A549 (cell line): ENCODE results near the gene EZH1. TPM values are rescaled to one million over a fixed set of nuclear protein-coding genes. Genes with fewer than 3 reads are reported as not detected.
A peak's percentile ranks its signal among the peaks of the same experiment; 100 is the strongest.

Experiments used
- ATAC-seq, 2 experiments: fragments of 200-7000 bp in 1 of 2; fragments of >200 bp in 1 of 2; cut with Nextera tagmentation in 1 of 2; cut with Tn5 transposase in 1 of 2; 3 replicates each; pipeline versions ENCODE4 v1.8.0 to v1.9.1; 2018 to 2020; ENCODE audit warnings: mild to moderate bottlenecking in 1 of 2, moderate library complexity in 1 of 2
- CTCF ChIA-PET: fragments of 300-600 bp; sonication (Branson Sonifier 250); formaldehyde crosslinking; extraction: SDS; loops from one replicate; lab custom pipeline; 2021; ENCODE audit warnings: antibody characterized with exemption, inconsistent platforms; lab: Yijun Ruan, JAX
- POLR2A ChIA-PET: fragments of 350-600 bp; formaldehyde crosslinking; extraction: SDS; loops from one replicate; lab custom pipeline; 2021; ENCODE audit warnings: antibody characterized with exemption, inconsistent platforms; lab: Yijun Ruan, JAX
- DNase-seq, 2 experiments: peaks; one replicate each; pipeline versions ENCODE4 v3.0.0 to v3.0.0-alpha.2; 2011 to 2016; ENCODE audit warnings: low read depth in 1 of 2, low spot score in 1 of 2
- FAIRE-seq: peaks from 2 replicates; lab custom pipeline; 2011; peaks lifted over from hg19 to GRCh38; lab: Jason Lieb, UNC
- H3K27ac ChIP-seq, 2 experiments: fragments of >200 bp; sonication (Bioruptor Twin); formaldehyde crosslinking; 3 replicates each; pipeline ENCODE4 v1.5.1; 2016 to 2017
- H3K4me1 ChIP-seq: fragments of >200 bp; sonication (Bioruptor Twin); formaldehyde crosslinking; 3 replicates; pipeline ENCODE4 v1.6.1; 2016
- H3K4me2 ChIP-seq: fragments of >200 bp; sonication (Bioruptor Twin); formaldehyde crosslinking; 3 replicates; pipeline ENCODE4 v1.6.1; 2016
- H3K4me3 ChIP-seq: fragments of >200 bp; sonication (Bioruptor Twin); formaldehyde crosslinking; 3 replicates; pipeline ENCODE4 v1.5.1; 2016
- H3K9me3 ChIP-seq: fragments of >200 bp; sonication (Bioruptor Twin); formaldehyde crosslinking; 3 replicates; pipeline ENCODE4 v1.6.1; 2016
- BHLHE40 ChIP-seq: IDR thresholded peaks from 2 replicates; pipeline ENCODE4 v1.6.1; 2012; ENCODE audit warnings: low read depth, low read length, inconsistent platforms
- CEBPB ChIP-seq, 2 experiments: fragments of >200 bp in 1 of 2; sonication (Bioruptor Twin) in 1 of 2; formaldehyde crosslinking in 1 of 2; IDR thresholded peaks; 2 replicates each; pipeline ENCODE4 v1.6.1; 2012 to 2016
- CTCF ChIP-seq: fragments of >200 bp; sonication (Bioruptor Twin); formaldehyde crosslinking; IDR thresholded peaks from 3 replicates; pipeline ENCODE4 v1.5.1; 2016
- E2F6 ChIP-seq: IDR thresholded peaks from 2 replicates; pipeline ENCODE4 v1.6.1; 2012; ENCODE audit warnings: low read depth, borderline replicate concordance
- EHMT2 ChIP-seq: fragments of 200-600 bp; sonication (generic); IDR thresholded peaks from 2 replicates; pipeline ENCODE4 v1.6.1; 2016; ENCODE audit warnings: antibody characterized with exemption, low read depth, mild to moderate bottlenecking, moderate library complexity
- FOSL2 ChIP-seq, 2 experiments: fragments of 450-650 bp in 1 of 2; fragments of >200 bp in 1 of 2; sonication (Bioruptor Twin) in 1 of 2; formaldehyde crosslinking; IDR thresholded peaks; 2 replicates each; pipeline versions ENCODE4 v1.5.0 to v1.6.1; 2016 to 2020; ENCODE audit warnings: mild to moderate bottlenecking in 1 of 2, moderate library complexity in 1 of 2
- HES2 ChIP-seq: fragments of >200 bp; sonication (Bioruptor Twin); formaldehyde crosslinking; IDR thresholded peaks from 2 replicates; pipeline ENCODE4 v1.6.1; 2016
- HOXA7 ChIP-seq: fragments of 250-450 bp; sonication (Bioruptor Pico); IDR thresholded peaks from 2 replicates; pipeline ENCODE4 v1.5.0; 2020; ENCODE audit warnings: mild to moderate bottlenecking, moderate library complexity
- KDM5A ChIP-seq: fragments of 200-600 bp; sonication (generic); IDR thresholded peaks from 2 replicates; pipeline ENCODE4 v1.6.1; 2016; ENCODE audit warnings: antibody characterized with exemption, mild to moderate bottlenecking
- MAFK ChIP-seq: fragments of 450-650 bp; IDR thresholded peaks from 2 replicates; pipeline ENCODE4 v1.6.1; 2014; ENCODE audit not compliant: partially characterized antibody
- MAX ChIP-seq: IDR thresholded peaks from 2 replicates; pipeline ENCODE4 v1.6.1; 2012
- MAZ ChIP-seq: fragments of 150-350 bp; IDR thresholded peaks from 2 replicates; pipeline ENCODE4 v1.6.1; 2014; ENCODE audit warnings: antibody characterized with exemption, low read depth, low read length, borderline replicate concordance
- MYC ChIP-seq: IDR thresholded peaks from 2 replicates; pipeline ENCODE4 v1.6.1; 2012; ENCODE audit warnings: mild to moderate bottlenecking, inconsistent platforms, low read length, improper control_type of control experiment, borderline replicate concordance
- POLR2A ChIP-seq: IDR thresholded peaks from 2 replicates; pipeline ENCODE4 v1.6.1; 2012; ENCODE audit warnings: mild to moderate bottlenecking, low read length
- POLR2AphosphoS2 ChIP-seq: conservative IDR thresholded peaks from 2 replicates; pipeline ENCODE4 v1.6.1; 2012; ENCODE audit warnings: low read length, improper control_type of control experiment, inconsistent platforms
- REST ChIP-seq: fragments of 200-600 bp; sonication (generic); IDR thresholded peaks from 2 replicates; pipeline ENCODE4 v1.6.1; 2016; ENCODE audit warnings: antibody characterized with exemption, mild to moderate bottlenecking, moderate library complexity
- RNF2 ChIP-seq: fragments of 200-600 bp; sonication (generic); IDR thresholded peaks from 2 replicates; pipeline ENCODE4 v1.6.1; 2016; ENCODE audit warnings: low read depth, mild to moderate bottlenecking, antibody characterized with exemption, moderate library complexity, borderline replicate concordance
- TFCP2L1 ChIP-seq: fragments of 250-450 bp; sonication (Bioruptor Pico); IDR thresholded peaks from 2 replicates; pipeline ENCODE4 v1.5.0; 2021; ENCODE audit warnings: mild to moderate bottlenecking
- ZC3H11A ChIP-seq: fragments of 450-650 bp; IDR thresholded peaks from 2 replicates; pipeline ENCODE4 v1.6.1; 2014; ENCODE audit warnings: antibody characterized with exemption, mild to moderate bottlenecking
- WGBS: methylation state at CpG from one replicate; pipeline ENCODE4 v1.1.6; 2017; ENCODE audit errors: missing lambda C conversion rate; 5-methylcytosine and 5-hydroxymethylcytosine counted together
- polyA plus RNA-seq, 4 experiments: library from polyadenylated mRNA; depleted of rRNA in 3 of 4; stranded (reverse); fragments of >200 nt; fragmentation: RNase III in 1 of 4; extraction: RNeasy Plus Mini Kit Qiagen cat#74134 plus additional on column Dnase treatment in 1 of 4; gene quantifications; 2 replicates in 3 of 4; 3 replicates in 1 of 4; pipeline ENCODE4 v1.2.3, GENCODE V29; 2011 to 2017

Gene EZH1
- polyA plus RNA-seq, 2 of the 4 experiments (the other 2 are of a cell fraction), result 20.1 to 41.1 TPM

GRCh38 chr17:42675965-42676423 lies 68.8 kb downstream of the EZH1 start:
- ChIA-PET CTCF (interaction anchor here (0.7 to 15.7 kb wide), 21 partner anchors 9 to 111 kb away, joined by 3 to 394 read pairs (median 5); partner anchors contain the start of genes PSMC3IP, RETREG3, TUBG1 and TUBG2), POLR2A (interaction anchor here (0.8 to 4.9 kb wide), 7 partner anchors 8 to 140 kb away, joined by 3 to 63 read pairs (median 8); partner anchors contain the start of genes NAGLU, PSMC3IP, RETREG3 and TUBG1)
- 5% methylated on average over 10 of the region's 43 CpGs for WGBS
- DNase-seq (peak; percentile 47 to 58), ATAC-seq (peak; percentile 1 to 3; a peak in 2 of 6 replicates), FAIRE-seq (no peak)
- H3K4me3 ChIP-seq, result peak overlapping the region; percentile 87
- H3K9me3 ChIP-seq, result no peaks in the 10 kb centered on the region
- peak overlapping the region; percentile 93 to 95 for H3K27ac ChIP-seq
- peaks cover 47% of the 10 kb centered on the region for H3K4me1 ChIP-seq
- H3K4me2 ChIP-seq, result peak overlapping the region; percentile 99
- TF ChIP-seq MAFK, result no peak
- TF ChIP-seq REST, result peak; percentile 58; the same call in 1 of the 2 replicates
- TF ChIP-seq POLR2A, result 0 out of 2 replicates have a peak, but pooled peaks have one; percentile 17
- TF ChIP-seq MYC, result 0 out of 2 replicates have a peak, but pooled peaks have one; percentile 10
- TF ChIP-seq CEBPB (IDR thresholded peaks at IDR 0.05), result no peak
- 0 out of 2 replicates have a peak, but pooled peaks have one; percentile 22 for TF ChIP-seq TFCP2L1
- TF ChIP-seq MAZ, result 0 out of 2 replicates have a peak, but pooled peaks have one; percentile 44
- peak; percentile 63 for TF ChIP-seq E2F6
- 0 out of 2 replicates have a peak, but pooled peaks have one; percentile 16 for TF ChIP-seq MAX

- ATAC-seq (no peak), FAIRE-seq (no peak), DNase-seq (no peak)
- Histone ChIP-seq H3K4me2 (peak overlapping the region; percentile 99), H3K9me3 (no peaks in the 10 kb centered on the region), H3K27ac (peak overlapping the region; percentile 93 to 95), H3K4me1 (peaks cover 47% of the 10 kb centered on the region), H3K4me3 (peak overlapping the region; percentile 87)
- CTCF ChIA-PET, result interaction anchor here (0.7 to 15.7 kb wide), 18 partner anchors 8 to 95 kb away, joined by 3 to 394 read pairs (median 4); partner anchors contain the start of genes PSMC3IP and TUBG2
- TF ChIP-seq ZC3H11A (no peak), BHLHE40 (no peak), KDM5A (no peak), MAFK (no peak), E2F6 (no peak), HOXA7 (CRISPR knock-in tag) (no peak), RNF2 (no peak), POLR2AphosphoS2 (no peak), MAZ (no peak), FOSL2 (IDR thresholded peaks at IDR 0.05) (no peak), FOSL2 (CRISPR knock-in tag; IDR thresholded peaks at IDR 0.05) (no peak), EHMT2 (no peak), HES2 (no peak), CTCF (no peak)
- 16% methylated on average over 11 of the region's 27 CpGs for WGBS
- POLR2A ChIA-PET, result interaction anchor here (1.8 to 4.9 kb wide), 4 partner anchors 8 to 98 kb away, joined by 8 to 63 read pairs (median 47); partner anchors contain the start of genes PSMC3IP, RETREG3 and TUBG1
Observed at GRCh38 chr17:42675348-42675964, 69.4 kb downstream of the EZH1 start.
